Mononuclear cell (primary cell): ENCODE measurements around the gene PACSIN2. TPM values are rescaled to one million over a fixed set of nuclear protein-coding genes. Genes with fewer than 3 reads are reported as not detected.
"Not testable (repeated sequence)": the region's sequence is repeated elsewhere in the genome, so short reads cannot be mapped to it uniquely, and the experiment has no call there.

Experiments used
- H3K27me3 ChIP-seq: 2 replicates; pipeline ENCODE4 v1.6.0; 2011; ENCODE audit warnings: low read length, control low read depth; ENCODE audit not compliant: insufficient read depth
- H3K4me1 ChIP-seq: 2 replicates; pipeline ENCODE4 v1.5.1; 2011; ENCODE audit warnings: mild to moderate bottlenecking, low read length, control low read depth; ENCODE audit not compliant: insufficient read depth
- H3K4me3 ChIP-seq: 2 replicates; pipeline ENCODE4 v1.5.1; 2011; ENCODE audit warnings: mild to moderate bottlenecking, low read length, moderate library complexity
- H3K9me3 ChIP-seq: 2 replicates; pipeline ENCODE4 v1.5.1; 2011; ENCODE audit warnings: low read depth, mild to moderate bottlenecking, control low read depth, low read length
- total RNA-seq: library from RNA; depleted of rRNA; stranded (reverse); fragments of >200 nt; gene quantifications from one replicate; pipeline ENCODE4 v1.2.3, GENCODE V29; 2012

Gene PACSIN2
- total RNA-seq, 1 donor = 45.4 TPM

DNA sequence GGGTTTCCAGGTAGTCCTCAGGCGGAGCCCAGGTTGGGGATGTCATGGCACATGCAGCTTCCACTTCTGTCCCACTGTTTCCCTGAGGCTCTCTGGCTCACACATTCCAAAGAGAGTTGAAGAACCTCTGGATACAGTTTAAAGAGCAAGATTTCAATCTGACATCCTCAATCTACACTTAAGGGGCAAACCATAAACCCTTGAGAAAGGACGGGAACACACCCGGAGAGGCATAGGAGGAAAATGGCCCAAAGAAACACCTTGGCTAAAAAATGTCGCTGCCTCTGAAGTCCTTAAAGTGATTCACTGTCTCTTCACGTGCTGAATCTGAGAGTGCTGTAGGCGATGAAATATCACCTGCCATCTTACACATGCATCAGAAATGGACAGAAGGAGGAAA lies 87.0 kb downstream of the PACSIN2 start:
- Histone ChIP-seq H3K4me1 (peaks cover 73% of the 10 kb centered on the region), H3K4me3 (no peak overlapping the region), H3K27me3 (no peaks in the 10 kb centered on the region), H3K9me3 (no peaks in the 10 kb centered on the region)

DNA sequence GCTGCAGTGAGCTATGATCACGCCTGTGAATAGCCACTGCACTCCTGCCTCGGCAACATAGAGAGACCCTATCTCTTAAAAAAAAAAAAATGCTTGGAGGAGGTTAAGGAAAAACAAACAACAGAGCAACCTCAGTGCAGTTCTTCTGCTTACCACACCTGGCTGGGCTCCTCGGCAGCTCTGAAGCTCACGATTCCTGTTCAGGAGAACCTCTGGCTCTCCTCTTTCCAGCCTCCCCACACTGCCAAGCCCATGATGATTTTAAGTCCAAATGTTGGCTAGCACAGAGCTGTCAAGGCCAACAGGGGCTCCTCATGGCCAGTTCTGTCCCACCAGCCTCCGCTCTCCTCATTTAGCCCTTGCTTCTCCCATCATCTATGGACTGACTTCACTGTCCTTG lies 88.2 kb downstream of the PACSIN2 start:
- Histone ChIP-seq H3K9me3 (no peaks in the 10 kb centered on the region), H3K27me3 (no peaks in the 10 kb centered on the region), H3K4me3 (no peak overlapping the region), H3K4me1 (peaks cover 73% of the 10 kb centered on the region)

DNA sequence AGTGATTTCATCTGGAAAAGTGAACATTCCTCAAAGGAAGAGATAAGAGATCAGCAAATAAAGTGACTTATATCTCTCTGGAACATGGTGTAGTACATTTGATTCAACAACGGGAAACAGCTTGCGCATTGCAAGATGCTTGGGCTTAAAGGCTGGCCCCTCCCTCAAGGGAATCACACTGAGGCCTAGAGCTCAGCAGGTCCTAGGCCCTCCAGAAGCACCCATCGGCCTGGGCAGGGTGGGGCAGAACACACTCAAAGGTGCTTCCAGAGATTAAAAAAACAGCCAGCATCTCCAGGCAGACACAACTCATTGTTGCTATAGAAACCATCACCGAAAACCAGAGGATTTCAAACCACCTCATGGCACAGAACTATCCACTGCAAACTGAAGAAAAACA lies 88.8 kb downstream of the PACSIN2 start:
- Histone ChIP-seq H3K4me3 (no peak overlapping the region), H3K9me3 (no peaks in the 10 kb centered on the region), H3K4me1 (peaks cover 75% of the 10 kb centered on the region), H3K27me3 (no peaks in the 10 kb centered on the region)

DNA sequence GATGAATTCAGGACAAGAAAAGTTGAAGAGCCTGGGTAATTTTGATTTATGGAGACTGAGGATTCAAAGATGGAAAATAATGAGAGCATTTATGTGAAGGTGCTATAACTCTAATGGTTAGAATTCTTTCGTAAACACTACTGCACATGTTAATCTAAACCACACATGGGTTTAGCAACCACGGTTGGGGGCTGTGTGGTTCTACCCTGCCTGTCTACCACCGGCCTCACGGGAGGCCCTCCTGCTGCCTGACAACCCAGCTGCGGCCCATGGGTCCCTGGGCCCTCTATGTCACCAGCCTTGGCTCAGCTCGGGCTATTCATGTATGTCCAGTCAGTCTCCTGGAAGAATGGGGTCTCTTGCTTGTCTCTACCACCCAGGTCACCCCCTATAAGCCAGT lies 89.4 kb downstream of the PACSIN2 start:
- no peaks in the 10 kb centered on the region for H3K9me3 ChIP-seq
- H3K4me1 ChIP-seq = peaks cover 74% of the 10 kb centered on the region
- H3K4me3 ChIP-seq = no peak overlapping the region
- no peaks in the 10 kb centered on the region for H3K27me3 ChIP-seq

DNA sequence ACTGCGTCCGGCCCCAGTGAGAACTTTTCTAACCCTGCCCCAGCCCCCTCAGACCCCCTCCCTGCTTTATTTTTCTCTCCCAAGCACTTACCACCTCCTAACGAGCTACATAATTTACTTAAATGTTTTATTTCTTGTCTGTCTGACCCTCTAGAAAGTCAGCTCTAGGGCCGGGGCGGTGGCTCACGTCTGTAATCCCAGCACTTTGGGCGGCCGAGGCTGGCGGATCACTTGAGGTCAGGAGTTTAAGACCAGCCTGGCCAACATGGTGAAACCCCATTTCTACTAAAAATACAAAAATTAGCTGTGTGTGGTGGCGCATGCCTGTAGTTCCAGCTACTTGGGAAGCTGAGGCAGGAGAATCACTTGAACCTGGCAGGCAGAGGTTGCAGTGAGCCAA lies 89.9 kb downstream of the PACSIN2 start:
- H3K27me3 ChIP-seq, H3K4me3 ChIP-seq, H3K9me3 ChIP-seq: not testable (repeated sequence)
- H3K4me1 ChIP-seq = peaks cover 68% of the 10 kb centered on the region

DNA sequence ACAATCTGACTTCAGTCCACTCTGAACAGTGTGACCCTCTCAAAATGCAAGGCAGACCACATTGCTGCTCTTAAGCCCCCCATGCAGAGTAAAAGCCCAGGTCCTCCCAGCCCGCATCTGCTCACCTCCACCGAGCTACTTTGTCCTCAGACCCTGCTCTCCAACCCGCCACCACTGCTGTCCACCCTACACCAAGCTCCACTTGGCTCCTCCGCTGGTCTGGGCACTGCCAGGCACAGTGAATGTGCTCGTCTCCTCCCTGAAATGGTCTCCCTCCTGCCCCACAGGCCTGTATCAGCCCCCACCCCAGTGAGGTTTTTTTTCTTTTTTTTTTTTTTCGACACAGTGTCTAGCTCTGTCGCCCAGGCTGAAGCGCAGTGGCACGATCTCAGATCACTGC lies 90.5 kb downstream of the PACSIN2 start:
- Histone ChIP-seq H3K4me1 (peaks cover 62% of the 10 kb centered on the region), H3K27me3 (no peaks in the 10 kb centered on the region), H3K9me3 (no peaks in the 10 kb centered on the region), H3K4me3 (no peak overlapping the region)

DNA sequence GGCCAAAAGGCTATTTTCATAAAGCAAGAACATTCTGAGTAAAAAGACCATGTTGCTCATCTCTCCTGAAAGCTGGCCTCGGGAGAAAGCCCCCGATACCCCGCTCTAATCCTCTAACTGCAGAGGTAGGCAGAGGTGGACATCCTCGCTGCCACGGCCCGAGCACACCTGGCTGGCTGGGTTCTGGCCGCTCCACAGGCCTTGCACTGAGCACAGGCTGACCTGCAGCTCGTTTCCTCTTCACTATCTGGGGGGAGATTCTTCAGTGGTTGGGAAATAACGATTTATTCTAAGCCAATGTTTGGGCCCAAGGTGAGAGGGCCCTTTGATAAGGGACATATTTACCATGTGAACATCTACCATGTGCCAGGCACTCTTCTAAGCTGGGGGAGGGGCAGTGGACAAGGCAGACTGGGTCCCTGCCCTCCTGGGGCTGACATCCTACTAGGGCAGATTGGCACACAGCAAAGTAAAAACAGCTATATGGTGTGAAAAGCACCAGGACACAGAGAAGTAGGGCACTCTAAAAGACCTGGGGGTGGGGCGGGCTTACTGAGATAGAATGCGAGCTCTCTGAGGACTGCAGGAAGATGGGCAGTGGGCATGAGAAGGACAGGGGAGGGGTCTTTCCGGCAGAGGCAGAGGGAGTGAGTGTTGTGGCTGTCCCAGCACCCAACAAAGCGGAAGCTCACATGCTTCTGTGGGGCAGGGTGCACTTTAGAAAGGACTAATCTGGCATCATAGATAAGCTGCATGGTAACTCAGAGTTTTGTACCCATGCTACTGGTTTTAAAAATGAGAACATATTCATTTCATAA lies 92.4 kb downstream of the PACSIN2 start:
- Histone ChIP-seq H3K4me1 (peaks cover 64% of the 10 kb centered on the region), H3K27me3 (no peaks in the 10 kb centered on the region), H3K9me3 (no peaks in the 10 kb centered on the region), H3K4me3 (no peak overlapping the region)

DNA sequence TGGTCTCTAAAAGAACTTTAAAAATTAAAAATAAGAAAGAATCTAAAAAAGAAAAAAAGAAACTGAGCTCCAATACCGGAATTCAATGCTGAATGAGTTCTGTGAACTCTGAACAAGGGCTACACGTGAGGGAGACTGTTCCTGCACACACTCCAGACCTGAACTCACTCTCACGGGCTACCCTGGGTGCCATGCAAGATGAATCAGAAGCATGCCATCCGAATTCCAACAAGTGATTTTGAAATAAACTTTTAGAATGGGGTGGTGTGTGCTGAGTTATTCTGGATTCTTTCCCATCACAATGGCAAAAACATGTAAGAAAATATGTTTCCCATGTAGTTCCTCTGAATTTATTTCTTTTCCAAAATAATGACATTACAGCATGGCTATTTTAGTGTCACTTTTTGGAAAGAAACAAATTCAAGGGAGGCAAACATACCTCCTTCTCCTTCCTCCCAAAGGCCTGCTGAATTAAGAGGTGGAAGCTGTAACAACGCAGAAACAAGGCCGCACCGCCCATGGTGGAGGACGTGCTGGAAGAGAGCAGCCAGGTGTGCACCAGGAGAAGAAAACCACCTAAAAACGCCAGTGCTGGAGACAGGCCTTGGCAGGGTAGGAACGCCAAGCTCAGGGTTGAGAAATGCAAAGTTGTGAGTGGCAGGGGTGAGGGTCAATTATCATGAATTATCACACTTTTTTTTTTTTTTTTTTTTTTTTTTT lies 94.7 kb downstream of the PACSIN2 start:
- Histone ChIP-seq H3K4me3 (no peak overlapping the region), H3K27me3 (no peaks in the 10 kb centered on the region), H3K9me3 (no peaks in the 10 kb centered on the region), H3K4me1 (peaks cover 52% of the 10 kb centered on the region)

DNA sequence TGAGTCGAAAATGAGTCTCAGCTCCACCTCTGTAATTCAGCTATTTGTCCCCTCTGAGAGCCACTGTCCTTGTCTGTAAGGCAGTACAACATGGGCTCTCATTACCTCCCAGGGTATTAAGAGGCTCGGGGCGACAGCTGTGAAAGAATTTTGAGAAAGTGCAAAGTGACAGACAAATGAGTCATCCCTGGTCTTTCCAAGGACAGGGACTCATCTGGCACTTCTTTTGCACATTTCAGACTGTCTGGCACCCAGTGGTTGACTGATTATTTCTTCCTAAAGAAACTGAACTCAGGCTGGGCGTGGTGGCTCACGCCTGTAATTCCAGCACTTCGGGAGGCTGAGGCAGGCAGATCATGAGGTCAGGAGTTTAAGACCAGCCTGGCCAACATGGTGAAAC lies 95.8 kb downstream of the PACSIN2 start:
- H3K4me3 ChIP-seq = no peak overlapping the region
- H3K27me3 ChIP-seq = no peaks in the 10 kb centered on the region
- no peaks in the 10 kb centered on the region for H3K9me3 ChIP-seq
- peaks cover 48% of the 10 kb centered on the region for H3K4me1 ChIP-seq

DNA sequence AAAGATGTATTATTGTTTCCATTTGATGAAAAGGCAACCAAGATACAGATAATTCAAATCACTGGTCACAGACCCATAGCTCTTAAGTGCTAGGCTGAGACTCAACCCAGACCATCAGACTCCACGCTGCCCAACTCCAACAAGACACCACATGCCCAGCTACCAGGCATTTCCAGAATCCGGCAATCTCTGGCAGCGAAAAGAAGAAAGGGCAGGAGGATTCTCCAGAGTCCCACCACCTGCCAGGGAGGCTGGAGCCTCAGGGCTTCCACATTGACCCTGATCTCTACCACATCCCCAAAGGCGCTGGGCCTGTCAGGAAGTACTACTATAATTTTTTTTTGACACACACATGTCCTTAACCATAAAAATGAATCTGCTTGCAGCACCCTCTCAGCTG lies 96.4 kb downstream of the PACSIN2 start:
- peaks cover 41% of the 10 kb centered on the region for H3K4me1 ChIP-seq
- H3K27me3 ChIP-seq = no peaks in the 10 kb centered on the region
- H3K9me3 ChIP-seq = no peaks in the 10 kb centered on the region
- no peak overlapping the region for H3K4me3 ChIP-seq

DNA sequence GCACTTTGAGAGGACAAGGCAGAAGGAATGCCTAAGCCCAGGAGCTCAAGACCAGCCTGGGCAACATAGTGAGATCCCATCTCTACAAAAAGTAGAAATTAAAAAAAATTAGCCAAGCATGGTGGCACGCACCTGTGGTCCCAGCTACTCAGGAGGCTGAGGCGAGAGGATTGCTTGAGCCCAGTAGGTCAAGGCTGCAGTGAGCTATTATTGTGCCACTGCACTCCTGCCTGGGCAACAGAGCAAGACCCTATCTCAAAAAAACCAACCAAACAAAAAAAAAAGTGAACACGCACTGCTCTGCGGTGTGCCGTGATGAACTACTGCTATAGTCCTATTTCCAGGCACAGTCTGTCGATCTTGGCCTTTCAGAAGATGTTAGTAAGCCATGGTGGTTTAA lies 97.6 kb downstream of the PACSIN2 start:
- H3K4me3 ChIP-seq, H3K27me3 ChIP-seq, H3K9me3 ChIP-seq: not testable (repeated sequence)
- peaks cover 36% of the 10 kb centered on the region for H3K4me1 ChIP-seq

DNA sequence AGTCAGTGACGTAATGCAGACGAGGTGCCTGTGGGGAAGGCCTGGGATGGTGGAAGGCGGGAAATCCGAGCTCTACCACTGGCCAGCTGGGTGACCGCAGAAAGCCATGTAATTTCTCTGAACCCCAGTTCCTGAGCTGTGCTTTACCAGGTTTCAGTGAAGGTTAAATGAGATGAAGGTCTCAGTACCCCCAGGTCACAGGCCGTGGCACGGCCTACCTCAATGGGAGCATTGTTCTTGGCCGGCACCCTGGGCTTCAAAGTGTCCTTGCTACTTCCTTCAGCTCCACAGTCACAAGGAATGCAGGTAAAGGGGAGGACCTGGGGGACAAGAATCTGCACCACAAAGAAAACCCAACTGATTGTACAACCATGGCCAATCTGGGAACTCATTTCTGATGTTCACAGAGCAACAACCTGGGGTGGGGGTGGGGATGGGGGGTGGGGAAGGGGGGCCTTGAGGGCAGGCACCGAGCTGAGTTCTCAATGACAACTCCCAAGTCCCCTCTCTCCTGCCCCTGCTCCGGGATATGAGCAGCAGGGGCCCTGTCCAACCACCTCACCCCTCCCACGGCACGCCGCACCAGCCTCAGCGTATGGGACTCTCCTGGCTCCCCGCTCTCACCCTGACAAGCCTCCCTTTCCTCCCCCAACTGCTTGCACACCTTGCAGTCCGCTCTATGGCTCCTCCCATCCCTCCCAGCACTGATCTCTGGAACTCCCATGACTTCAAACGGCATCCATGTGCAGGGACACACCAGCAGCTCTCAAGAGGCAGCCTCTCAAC lies 98.8 kb downstream of the PACSIN2 start:
- H3K27me3 ChIP-seq = no peaks in the 10 kb centered on the region
- no peaks in the 10 kb centered on the region for H3K9me3 ChIP-seq
- H3K4me3 ChIP-seq = no peak overlapping the region
- peaks cover 36% of the 10 kb centered on the region for H3K4me1 ChIP-seq

DNA sequence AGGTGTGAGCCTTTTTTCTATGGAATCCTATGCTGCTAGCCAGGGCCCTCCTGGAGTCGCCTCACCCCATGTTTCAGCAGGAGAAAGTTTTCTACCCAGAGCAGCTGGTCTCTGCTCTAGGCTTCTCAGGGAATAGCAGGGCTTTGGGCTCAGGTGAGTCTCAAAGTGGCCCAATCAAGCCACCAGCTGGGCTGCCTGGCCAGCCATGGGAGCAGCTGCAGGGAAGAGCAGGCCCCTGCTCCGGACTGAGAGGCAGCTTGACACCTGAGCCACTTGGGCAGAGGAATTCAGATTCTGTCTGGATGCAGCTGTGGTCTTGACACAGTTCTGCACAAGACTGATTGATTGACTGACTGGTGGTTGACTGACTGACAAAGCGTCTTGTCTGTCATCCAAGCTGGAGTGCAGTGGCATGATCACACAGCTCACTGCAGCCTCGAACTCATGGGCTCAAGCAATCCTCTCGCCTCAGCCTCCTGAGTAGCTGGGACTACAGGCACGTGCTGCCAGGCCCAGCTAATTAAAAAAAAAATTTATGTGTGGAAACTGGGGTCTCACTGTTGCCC lies 100.4 kb downstream of the PACSIN2 start:
- Histone ChIP-seq H3K27me3 (no peaks in the 10 kb centered on the region), H3K4me1 (peaks cover 32% of the 10 kb centered on the region), H3K9me3 (no peaks in the 10 kb centered on the region), H3K4me3 (no peak overlapping the region)

DNA sequence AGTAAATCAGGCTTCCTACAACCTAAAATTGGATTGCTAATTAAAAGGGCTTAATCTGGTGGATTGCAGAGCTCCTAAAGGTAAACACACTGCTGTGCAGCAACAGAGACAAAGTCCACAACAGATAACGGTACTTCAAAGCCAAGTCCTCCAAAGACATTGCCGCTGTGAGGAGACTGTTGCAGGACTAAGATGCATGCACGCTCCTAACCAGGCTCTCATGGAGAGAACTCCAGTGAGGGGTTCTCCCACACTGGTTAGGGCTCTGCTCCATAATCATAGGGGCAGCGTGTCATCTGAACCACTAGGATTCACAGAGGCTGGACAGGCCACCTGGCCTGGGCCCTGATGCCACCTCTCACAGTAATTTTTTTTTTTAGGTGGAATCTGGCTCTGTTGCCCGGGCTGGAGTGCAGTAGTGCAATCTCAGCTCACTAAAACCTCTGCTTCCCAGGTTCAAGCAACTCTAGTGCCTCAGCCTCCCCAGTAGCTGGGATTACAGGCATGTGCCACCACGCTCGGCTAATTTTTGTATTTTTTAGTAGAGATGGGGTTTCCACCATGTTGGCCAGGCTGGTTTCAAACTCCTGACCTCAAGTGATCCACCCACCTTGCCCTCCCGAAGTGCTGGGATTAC lies 101.0 kb downstream of the PACSIN2 start:
- no peak overlapping the region for H3K4me3 ChIP-seq
- no peaks in the 10 kb centered on the region for H3K27me3 ChIP-seq
- no peaks in the 10 kb centered on the region for H3K9me3 ChIP-seq
- H3K4me1 ChIP-seq = peaks cover 28% of the 10 kb centered on the region
